Measurements from ENCODE around the gene CRTC3.
A peak's percentile ranks its signal among the peaks of the same experiment; 100 is the strongest.
"Not testable (repeated sequence)": the region's sequence is repeated elsewhere in the genome, so short reads cannot be mapped to it uniquely, and the experiment has no call there.

Gene CRTC3

DNA sequence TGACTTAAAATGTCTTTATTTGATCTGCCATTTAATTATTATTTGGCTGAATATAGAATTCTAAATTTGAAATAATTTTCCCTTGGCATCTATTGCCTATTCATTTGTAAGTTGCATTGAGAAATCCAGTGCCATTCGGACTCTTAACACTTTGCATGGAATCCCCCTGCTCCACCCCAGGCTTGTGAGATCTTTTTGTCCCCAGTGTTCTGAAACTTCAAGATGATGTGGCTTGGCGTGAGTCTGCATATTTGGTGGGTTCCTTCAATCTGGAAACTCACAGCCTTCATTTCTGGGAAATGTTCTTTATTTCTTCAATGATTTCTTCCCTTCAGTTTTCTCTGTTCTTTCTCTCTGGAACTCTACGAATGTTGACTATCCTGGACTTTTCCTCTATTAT lies 103.6 kb downstream of the CRTC3 start:
- no peak for DNase-seq

DNA sequence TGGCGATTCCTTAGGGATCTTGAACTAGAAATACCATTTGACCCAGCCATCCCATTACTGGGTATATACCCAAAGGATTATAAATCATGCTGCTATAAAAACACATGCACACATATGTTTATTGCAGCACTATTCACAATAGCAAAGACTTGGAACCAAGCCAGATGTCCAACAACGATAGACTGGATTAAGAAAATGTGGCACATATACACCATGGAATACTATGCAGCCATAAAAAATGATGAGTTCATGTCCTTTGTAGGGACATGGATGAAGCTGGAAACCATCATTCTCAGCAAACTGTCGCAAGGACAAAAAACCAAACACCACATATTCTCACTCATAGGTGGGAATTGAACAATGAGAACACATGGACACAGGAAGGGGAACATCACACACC lies 107.3 kb downstream of the CRTC3 start:
- DNase-seq = not testable (repeated sequence)

- DNase-seq = no peak
These were observed 108.0 kb downstream of the CRTC3 start for GRCh38 chr15:90637693-90638092.

GRCh38 chr15:90638201-90638691 lies 108.5 kb downstream of the CRTC3 start:
- no peak for DNase-seq

DNA sequence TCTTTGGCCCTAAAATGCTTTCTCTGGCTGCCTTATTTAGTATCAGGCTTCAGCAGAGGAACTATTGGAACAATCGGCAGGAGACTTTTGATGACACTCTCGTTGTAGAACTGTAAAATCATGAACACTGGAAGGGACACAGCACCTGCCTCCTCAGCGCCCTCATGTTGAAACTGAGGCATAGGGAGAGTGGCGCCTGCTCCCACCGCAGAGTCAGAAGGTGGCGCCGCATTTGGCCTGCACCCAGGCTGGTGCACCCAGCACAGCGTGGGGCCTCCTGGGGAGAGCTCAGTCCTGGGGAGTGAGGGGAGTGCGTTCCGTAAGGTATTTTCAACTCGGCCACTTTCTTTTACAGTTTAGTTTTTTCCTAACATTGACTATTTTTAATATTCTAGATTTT lies 109.2 kb downstream of the CRTC3 start:
- no peak for DNase-seq

- no peak for DNase-seq
These were observed 111.1 kb downstream of the CRTC3 start for GRCh38 chr15:90640862-90641261.

GRCh38 chr15:90641581-90642463 lies 112.1 kb downstream of the CRTC3 start:
- no peak for DNase-seq

GRCh38 chr15:90642464-90643300 lies 113.0 kb downstream of the CRTC3 start:
- DNase-seq = no peak

GRCh38 chr15:90643301-90643632 lies 113.5 kb downstream of the CRTC3 start:
- DNase-seq = no peak

- DNase-seq = no peak
These were observed 114.8 kb downstream of the CRTC3 start for GRCh38 chr15:90644526-90644925.

DNA sequence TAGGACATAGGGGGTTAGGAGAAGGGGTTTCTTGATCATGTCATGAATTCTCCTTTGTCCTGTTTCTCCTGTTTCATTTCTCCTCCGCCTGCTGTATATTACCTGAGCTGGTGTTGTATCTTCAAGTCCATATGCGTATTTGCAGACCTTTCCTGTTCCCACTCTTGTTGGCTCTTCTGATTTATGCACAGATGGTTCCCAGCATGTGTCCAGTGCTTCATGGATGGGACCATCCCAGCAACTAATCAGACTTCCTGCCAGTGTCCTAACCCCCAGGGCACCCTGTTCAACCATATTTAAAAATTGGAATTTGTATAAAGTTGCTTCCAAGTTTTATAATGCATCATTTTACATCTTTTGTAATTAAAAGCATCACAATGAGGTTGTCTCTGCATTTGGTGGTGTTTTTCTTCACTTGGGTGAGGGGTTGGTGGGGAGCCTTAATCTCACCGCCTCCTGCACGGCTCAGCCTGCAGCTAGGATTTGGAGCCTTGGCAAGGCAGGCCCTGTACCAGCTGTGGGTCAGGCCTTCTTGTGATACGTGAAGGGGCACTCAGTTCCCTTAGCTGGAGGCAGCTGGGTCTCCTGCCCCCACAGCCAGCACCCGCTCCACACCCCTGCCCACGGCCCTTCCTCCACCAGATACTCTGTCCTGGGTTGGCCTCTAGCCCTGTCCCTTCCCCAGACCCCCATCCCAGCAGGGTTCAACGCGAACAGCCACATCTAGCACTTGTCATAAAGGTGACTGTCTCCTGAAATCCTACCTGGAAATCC lies 115.4 kb downstream of the CRTC3 start:
- DNase-seq = no peak

DNA sequence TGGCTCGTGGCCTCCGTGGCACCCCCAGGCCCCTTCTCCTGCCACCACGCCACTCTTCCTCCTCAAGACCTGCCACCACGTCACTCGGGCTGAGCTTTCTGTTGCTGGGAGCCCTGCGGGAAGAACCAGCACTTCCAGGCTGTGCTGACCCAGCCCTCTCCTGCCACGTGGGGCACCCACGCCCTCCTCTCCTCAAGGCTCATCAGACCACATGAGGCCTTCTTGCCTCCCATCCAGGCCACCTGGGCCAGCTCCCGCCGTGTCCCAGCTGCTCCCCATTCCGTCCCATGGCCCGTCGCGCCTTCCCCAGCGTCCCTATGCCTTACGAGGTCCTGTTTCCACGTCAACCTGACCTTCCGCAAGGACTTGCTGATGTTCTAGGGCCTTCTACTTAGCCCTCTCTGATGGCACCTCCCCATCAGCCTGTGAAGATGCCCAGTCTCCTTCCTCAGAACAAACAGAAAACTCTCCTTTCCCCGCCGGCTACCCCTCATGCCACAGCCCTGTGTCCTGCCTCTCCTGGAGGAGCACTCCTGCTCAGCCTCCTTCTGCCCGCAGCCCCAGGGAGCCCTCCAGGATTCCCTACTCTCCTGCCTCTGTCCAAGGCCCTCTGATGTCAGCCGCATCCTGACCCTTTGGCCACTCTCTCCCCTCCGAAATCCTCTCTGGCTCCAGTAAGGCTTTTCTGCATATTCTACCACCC lies 116.3 kb downstream of the CRTC3 start:
- DNase-seq = no peak

- no peak for DNase-seq
These were observed 117.1 kb downstream of the CRTC3 start for GRCh38 chr15:90646662-90647305.

DNA sequence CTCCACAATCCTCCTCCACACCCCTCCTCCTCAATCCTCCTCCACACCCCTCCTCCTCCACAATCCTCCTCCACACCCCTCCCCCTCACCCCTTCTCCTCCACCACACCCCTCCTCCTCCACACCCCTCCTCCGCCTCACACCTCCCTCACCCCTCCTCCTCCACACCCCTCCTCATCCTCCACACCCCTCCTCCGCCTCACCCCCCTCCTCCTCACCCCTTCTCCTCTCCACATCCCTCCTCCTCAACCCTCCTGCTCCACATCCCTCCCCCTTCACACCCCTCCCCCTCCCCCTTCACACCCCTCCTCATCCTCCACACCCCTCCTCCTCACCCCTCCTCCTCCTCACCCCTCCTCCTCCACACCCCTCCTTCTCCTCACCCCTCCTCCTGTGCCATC lies 117.6 kb downstream of the CRTC3 start:
- no peak for DNase-seq

- peak; percentile 52 for DNase-seq
These were observed 118.7 kb downstream of the CRTC3 start for GRCh38 chr15:90648137-90649070.

DNA sequence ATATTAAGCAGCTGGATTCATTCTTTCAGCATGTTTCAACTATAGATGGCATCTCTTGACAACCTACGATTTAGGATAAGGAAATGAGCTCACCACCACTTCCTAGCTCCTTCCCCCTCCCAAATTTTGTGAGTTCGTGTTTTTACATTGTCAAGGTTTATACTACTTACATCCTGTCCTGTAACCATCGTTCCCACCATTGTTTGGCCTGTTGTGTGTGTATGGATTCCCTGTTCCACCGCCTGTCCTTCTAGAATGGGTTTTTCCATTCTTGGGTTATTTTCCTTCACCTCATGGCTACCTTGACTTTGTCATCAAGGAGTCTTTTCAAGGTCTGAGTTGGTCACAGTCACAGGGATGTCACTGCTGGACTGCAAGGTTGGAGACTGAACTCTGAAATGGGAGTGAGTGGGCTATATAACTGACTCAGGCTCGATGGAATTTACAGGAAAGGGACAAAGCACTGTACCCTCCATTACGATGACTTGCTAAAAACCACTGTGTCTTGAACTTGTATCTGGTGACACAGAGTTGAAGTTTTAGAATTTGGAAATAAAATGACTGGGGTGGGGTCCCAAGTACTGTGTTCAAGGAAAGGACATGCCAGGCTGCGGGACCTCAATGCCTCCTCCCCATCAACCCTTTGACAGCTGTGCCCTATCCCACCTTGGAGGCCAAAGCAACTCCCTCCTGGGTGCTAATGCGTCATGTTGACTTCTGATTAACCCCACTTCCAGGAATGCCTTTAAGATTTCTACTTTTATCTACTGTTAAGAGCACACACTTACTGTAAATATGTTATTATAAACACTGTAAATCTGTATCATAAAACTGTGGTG lies 120.6 kb downstream of the CRTC3 start:
- no peak for DNase-seq

DNA sequence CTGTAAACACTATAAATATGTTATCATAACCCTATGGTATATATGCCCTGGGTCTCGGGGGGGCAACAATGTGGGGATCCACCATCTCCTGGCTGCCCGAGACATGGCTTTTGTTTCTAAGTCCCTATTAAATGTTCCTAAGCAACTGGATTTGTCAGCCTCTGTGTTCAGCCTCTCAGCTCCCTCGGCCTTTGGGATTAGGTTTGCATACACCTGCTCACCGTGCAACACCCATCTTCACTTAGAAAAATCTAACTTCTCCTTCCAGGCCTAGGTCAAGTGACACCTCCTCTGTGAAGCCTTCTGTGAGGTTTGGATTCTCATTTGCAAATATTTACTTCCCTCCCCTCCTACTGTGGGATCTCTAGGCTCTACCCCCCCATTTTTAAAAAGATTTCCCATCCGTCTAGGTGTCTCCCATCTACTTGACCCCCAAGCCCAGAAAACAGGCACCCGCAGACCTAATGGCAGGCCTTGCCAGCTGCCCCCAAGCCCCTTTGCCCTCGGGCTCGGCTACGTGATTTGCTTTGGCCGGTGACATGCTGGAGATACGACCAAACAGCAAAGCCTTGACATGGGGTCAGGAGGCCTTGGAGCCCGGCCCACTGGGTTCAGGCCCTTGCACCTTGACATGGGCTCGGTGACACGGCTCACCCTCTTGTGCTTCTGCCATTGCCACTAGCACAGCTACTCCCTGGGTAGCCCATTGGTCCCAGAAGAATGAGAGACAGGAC lies 121.4 kb downstream of the CRTC3 start:
- no peak for DNase-seq

- DNase-seq = no peak
These were observed 124.8 kb downstream of the CRTC3 start for GRCh38 chr15:90654233-90655136.

Measured in activated naive CD4-positive, alpha-beta T cell treated with anti-CD3 and anti-CD28 coated beads, Interleukin-2, amount 50 U/mL, for 16 hours (primary cell).